ENCODE data around the gene ARPC5L.

ARPC5L gene

DNA sequence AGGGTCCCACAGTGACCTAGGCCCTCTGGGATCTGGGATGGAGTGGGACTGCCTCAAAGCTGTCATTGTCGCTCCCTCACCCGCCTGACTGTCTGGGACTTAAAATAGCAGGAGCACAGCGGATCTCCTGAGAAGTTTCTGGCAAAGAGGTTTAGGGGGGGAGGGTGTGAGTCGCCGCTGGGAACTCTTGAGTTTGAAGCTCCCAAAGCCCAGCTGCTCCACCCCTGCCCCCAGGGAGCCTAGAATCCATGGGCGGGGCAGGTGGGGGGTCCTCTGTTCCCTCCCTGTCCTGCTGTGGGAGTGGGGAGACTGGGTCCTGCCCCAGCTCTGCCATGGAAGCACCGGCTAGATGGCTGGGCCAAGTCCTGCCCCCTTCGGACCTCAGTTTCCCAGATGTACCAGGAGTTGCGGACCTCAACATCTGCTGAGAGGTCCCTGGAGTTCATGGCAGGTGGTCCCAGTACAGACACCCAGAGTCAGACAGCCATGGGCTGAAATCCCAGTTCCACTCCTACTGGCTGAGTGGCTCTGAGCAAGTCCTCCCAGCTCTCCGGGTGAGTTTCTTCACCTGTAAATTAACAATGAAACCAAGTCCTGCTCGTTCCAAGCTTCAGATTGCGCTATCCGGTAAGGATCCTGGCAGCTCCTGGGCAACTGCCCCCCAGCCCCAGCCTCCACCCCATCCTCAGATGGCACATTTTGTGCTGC, 9.7 kb upstream of the ARPC5L start:
- H3K36me3 ChIP-seq: peaks cover 8 to 15% (median 13%) of the 10 kb centered on the region in 11 experiments
- no peak overlapping the region for H3K27ac ChIP-seq
- H3K4me3 ChIP-seq: peak overlapping the region in 5 of 10 experiments; percentile 41 to 70 (median 58); a peak in 10 of 20 replicates
- peaks cover 4 to 23% (median 22%) of the 10 kb centered on the region in 10 experiments; a peak in 18 of 20 replicates for H3K4me1 ChIP-seq
- H3K27me3 ChIP-seq: no peaks in the 10 kb centered on the region; a peak in 1 of 22 replicates
- TF ChIP-seq Cebpa-rat (IDR thresholded peaks at IDR 0.05): no peak
- H4K20me1 ChIP-seq: peaks cover 13 to 39% (median 32%) of the 10 kb centered on the region in 11 experiments
- H3K9ac ChIP-seq: peak overlapping the region in 9 of 11 experiments; percentile 48 to 70 (median 62); a peak in 14 of 22 replicates
- peak overlapping the region; percentile 77 to 93 (median 83) for H3K4me2 ChIP-seq
- no peaks in the 10 kb centered on the region for H3K9me3 ChIP-seq (replicated peaks in 1 of 11)

DNA sequence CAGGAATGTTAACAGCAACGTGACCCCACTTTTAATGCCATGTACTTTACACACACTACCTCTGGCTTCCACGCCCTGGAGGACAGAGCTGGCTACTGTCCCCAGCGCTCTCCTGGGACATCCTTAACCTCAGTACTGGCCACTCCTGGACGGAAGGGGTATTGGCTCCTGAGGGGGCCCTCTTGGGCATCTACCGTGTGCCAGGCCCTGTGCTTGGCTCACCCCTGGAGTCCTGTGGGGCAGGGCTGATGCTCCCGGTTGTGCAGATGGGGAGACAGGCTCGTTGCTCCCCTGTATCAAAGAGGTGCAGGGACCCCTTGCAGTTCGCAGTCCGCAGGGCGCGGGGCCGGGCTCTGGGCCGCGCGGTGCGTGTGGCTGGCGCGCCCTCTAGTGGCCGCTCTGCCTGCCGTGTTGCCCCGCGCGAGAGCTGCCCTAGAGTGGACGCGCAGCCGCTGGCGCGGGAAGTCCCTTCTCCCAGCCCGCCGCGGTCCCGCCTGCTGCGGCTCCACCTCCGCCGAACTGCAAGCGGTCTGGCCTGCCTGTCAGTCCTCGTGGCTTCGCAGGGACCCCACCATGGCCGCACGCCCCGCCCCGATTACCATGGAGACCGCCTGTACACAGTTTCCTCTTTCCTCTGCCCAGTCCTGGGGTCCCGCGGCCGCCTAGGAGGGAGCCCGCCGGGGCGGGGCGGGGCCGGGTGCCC, 8.9 kb upstream of the ARPC5L start, which contains the start of gene WDR38:
WDR38 (plus strand) TSS at position 632 of the 703 bp plus-strand sequence. CDS start 72 bp downstream, outside the sequence.
- Histone ChIP-seq H3K27me3 (no peaks in the 10 kb centered on the region; a peak in 1 of 22 replicates), H3K9ac (peak within 1 kb of the TSS; percentile 10 to 70 (median 62); a peak in 20 of 22 replicates), H4K20me1 (peaks cover 20 to 46% (median 39%) of the 10 kb centered on the region in 11 experiments), H3K9me3 (replicated peaks in 1 of 11) (no peaks in the 10 kb centered on the region), H3K4me1 (peaks cover 4 to 25% (median 22%) of the 10 kb centered on the region in 10 experiments; a peak in 18 of 20 replicates), H3K36me3 (peaks cover 15 to 22% (median 20%) of the 10 kb centered on the region in 11 experiments), H3K27ac (peak within 1 kb of the TSS in 1 of 11 experiments; percentile 37; a peak in 1 of 22 replicates), H3K4me3 (peak within 1 kb of the TSS; percentile 34 to 70 (median 53)), H3K4me2 (peak within 1 kb of the TSS; percentile 77 to 93 (median 83))
- TF ChIP-seq Cebpa-rat (IDR thresholded peaks at IDR 0.05): no peak

- Histone ChIP-seq H3K4me1 (peaks cover 6 to 32% (median 27%) of the 10 kb centered on the region in 10 experiments; a peak in 19 of 20 replicates), H3K4me2 (peak overlapping the region; percentile 77 to 93 (median 83)), H3K9me3 (replicated peaks in 1 of 11) (no peaks in the 10 kb centered on the region), H3K27ac (peak overlapping the region in 1 of 11 experiments; percentile 37; a peak in 1 of 22 replicates), H3K36me3 (peaks cover 22 to 29% (median 27%) of the 10 kb centered on the region in 11 experiments), H3K9ac (peak overlapping the region in 7 of 11 experiments; percentile 10 to 70 (median 67); a peak in 9 of 22 replicates), H4K20me1 (peaks cover 27 to 53% (median 46%) of the 10 kb centered on the region in 11 experiments), H3K4me3 (peak overlapping the region in 9 of 10 experiments; percentile 34 to 70 (median 51); a peak in 16 of 20 replicates), H3K27me3 (no peaks in the 10 kb centered on the region; a peak in 1 of 22 replicates)
- TF ChIP-seq Cebpa-rat (IDR thresholded peaks at IDR 0.05): no peak
Measured at GRCh38 chr9:124853605-124854143, 8.3 kb upstream of the ARPC5L start.

DNA sequence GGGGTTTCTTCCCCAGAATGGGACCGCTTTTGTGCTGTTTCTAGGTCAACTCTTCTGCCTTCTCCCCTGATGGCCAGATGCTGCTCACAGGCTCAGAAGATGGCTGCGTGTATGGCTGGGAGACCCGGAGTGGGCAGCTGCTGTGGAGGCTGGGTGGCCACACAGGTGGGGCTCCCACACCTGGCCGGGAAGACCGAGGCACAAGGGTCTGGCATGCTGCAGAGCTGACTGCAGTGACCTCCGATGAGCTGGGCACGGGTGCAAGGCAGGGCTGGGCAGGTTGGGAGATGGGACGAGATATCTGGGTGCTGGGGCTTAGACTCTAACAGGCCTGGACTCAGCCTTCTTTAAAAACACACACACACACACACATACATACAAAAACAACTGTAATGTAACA, 7.8 kb upstream of the ARPC5L start:
- Histone ChIP-seq H3K27ac (peak overlapping the region in 1 of 11 experiments; percentile 37; a peak in 1 of 22 replicates), H3K9ac (no peak overlapping the region), H3K4me3 (no peak overlapping the region), H3K27me3 (no peaks in the 10 kb centered on the region; a peak in 1 of 22 replicates), H3K4me1 (peaks cover 11 to 37% (median 32%) of the 10 kb centered on the region in 10 experiments; a peak in 19 of 20 replicates), H3K9me3 (replicated peaks in 1 of 11) (no peaks in the 10 kb centered on the region), H3K4me2 (no peak overlapping the region), H3K36me3 (peaks cover 27 to 34% (median 32%) of the 10 kb centered on the region in 11 experiments), H4K20me1 (peaks cover 32 to 58% (median 51%) of the 10 kb centered on the region in 11 experiments)
- TF ChIP-seq Cebpa-rat (IDR thresholded peaks at IDR 0.05): no peak

DNA sequence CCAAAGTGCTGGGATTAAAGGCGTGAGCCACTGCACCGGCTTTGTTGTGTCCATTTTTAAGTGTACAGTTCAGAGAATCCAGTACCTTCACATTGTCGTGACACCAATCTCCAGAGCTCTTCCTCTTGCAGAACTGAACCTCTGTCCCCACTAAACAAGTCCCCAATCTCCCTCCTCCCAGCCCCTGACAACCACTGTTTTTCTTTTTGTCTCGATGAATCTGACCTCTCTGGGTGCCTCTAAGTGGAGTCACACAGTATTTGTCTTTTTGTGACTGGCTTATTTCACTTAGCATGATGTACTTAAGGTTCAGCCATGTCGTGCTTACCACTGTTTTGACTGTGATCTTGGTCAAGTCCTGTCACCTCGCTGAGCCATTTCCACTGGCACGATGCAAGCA, 7.1 kb upstream of the ARPC5L start:
- no peak overlapping the region for H3K27ac ChIP-seq
- no peaks in the 10 kb centered on the region; a peak in 1 of 22 replicates for H3K27me3 ChIP-seq
- no peaks in the 10 kb centered on the region for H3K9me3 ChIP-seq (replicated peaks in 1 of 11)
- no peak overlapping the region; a peak in 1 of 22 replicates for H3K9ac ChIP-seq
- peaks cover 39 to 65% (median 58%) of the 10 kb centered on the region in 11 experiments for H4K20me1 ChIP-seq
- H3K4me1 ChIP-seq: peaks cover 17 to 43% (median 39%) of the 10 kb centered on the region in 10 experiments
- no peak overlapping the region for H3K4me2 ChIP-seq
- no peak for TF ChIP-seq Cebpa-rat (IDR thresholded peaks at IDR 0.05)
- peaks cover 34 to 41% (median 39%) of the 10 kb centered on the region in 11 experiments for H3K36me3 ChIP-seq
- no peak overlapping the region for H3K4me3 ChIP-seq

DNA sequence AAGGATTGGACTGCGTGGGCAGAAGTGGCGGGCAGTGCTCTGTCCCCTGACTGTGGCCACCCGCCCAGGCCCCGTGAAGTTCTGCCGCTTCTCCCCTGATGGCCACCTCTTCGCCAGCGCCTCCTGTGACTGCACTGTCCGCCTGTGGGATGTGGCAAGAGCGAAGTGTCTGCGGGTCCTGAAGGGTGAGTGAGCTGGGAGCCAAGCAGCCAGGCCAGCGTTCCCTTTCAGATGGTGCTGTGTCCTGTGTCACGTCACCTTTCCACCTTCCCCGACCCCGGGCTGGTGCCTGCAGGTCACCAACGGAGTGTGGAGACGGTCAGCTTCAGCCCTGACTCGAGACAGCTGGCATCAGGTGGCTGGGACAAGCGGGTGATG, 6.4 kb upstream of the ARPC5L start:
- Histone ChIP-seq H3K4me3 (no peak overlapping the region), H4K20me1 (peaks cover 46 to 72% (median 65%) of the 10 kb centered on the region in 11 experiments), H3K27me3 (no peaks in the 10 kb centered on the region; a peak in 1 of 22 replicates), H3K36me3 (peaks cover 41 to 48% (median 46%) of the 10 kb centered on the region in 11 experiments), H3K4me1 (peaks cover 25 to 50% (median 46%) of the 10 kb centered on the region in 10 experiments), H3K9me3 (replicated peaks in 1 of 11) (no peaks in the 10 kb centered on the region), H3K27ac (no peak overlapping the region), H3K4me2 (no peak overlapping the region), H3K9ac (0 out of 22 replicates have a peak overlapping the region, but pooled peaks of 1 of the 11 experiments have one; percentile 5)
- no peak for TF ChIP-seq Cebpa-rat (IDR thresholded peaks at IDR 0.05)

- TF ChIP-seq Cebpa-rat (IDR thresholded peaks at IDR 0.05): no peak
- Histone ChIP-seq H3K4me2 (no peak overlapping the region), H3K4me1 (peaks cover 31 to 48% (median 43%) of the 10 kb centered on the region in 10 experiments), H3K9ac (peak overlapping the region in 4 of 11 experiments; percentile 9 to 28 (median 22); a peak in 2 of 22 replicates), H4K20me1 (peaks cover 52 to 78% (median 71%) of the 10 kb centered on the region in 11 experiments), H3K4me3 (no peak overlapping the region), H3K27ac (no peak overlapping the region), H3K9me3 (replicated peaks in 1 of 11) (no peaks in the 10 kb centered on the region), H3K27me3 (no peaks in the 10 kb centered on the region; a peak in 1 of 22 replicates), H3K36me3 (peaks cover 44 to 54% (median 52%) of the 10 kb centered on the region in 11 experiments)
Measured at GRCh38 chr9:124855944-124856765, 5.8 kb upstream of the ARPC5L start.

All from BLaER1 treated with 17β-estradiol and CSF1 and Interleukin-3, amounts not matched to agents 10 nM and 100 nM (cell line).